DND-41 (cell line): ENCODE measurements around the gene KLF3.

Experiments
- ATAC-seq: fragments of 200-7000 bp; cut with Tn5 transposase; 3 replicates; pipeline ENCODE4 v1.9.1; 2021; ENCODE audit warnings: low read depth; ENCODE audit not compliant: insufficient read depth
- DNase-seq: peaks from one replicate; pipeline ENCODE4 v3.0.0-alpha.2; 2020
- H2AFZ ChIP-seq: 2 replicates; pipeline ENCODE4 v1.6.0; 2012; ENCODE audit warnings: low read depth, low read length
- H3K27ac ChIP-seq: 2 replicates; pipeline ENCODE4 v1.5.1; 2012; ENCODE audit warnings: low read length, inconsistent platforms
- H3K27me3 ChIP-seq: fragments of 200-600 bp; sonication (generic); 2 replicates; pipeline ENCODE4 v1.6.0; 2012; ENCODE audit warnings: low read length, mild to moderate bottlenecking, inconsistent platforms; ENCODE audit not compliant: insufficient read depth, poor library complexity
- H3K36me3 ChIP-seq: 2 replicates; pipeline ENCODE4 v1.5.1; 2012; ENCODE audit warnings: low read length, inconsistent platforms; ENCODE audit not compliant: insufficient read depth
- H3K4me1 ChIP-seq: 2 replicates; pipeline ENCODE4 v1.5.1; 2012; ENCODE audit warnings: mild to moderate bottlenecking, low read length; ENCODE audit not compliant: insufficient read depth
- H3K4me2 ChIP-seq: 2 replicates; pipeline ENCODE4 v1.6.0; 2012; ENCODE audit warnings: mild to moderate bottlenecking, moderate library complexity, low read length, inconsistent platforms; ENCODE audit not compliant: insufficient read depth
- H3K4me3 ChIP-seq, 2 experiments: fragments of 200-600 bp in 1 of 2; shearing (Covaris generic) in 1 of 2; 2 replicates each; pipeline ENCODE4 v1.5.1; 2012 to 2016; ENCODE audit warnings: inconsistent platforms in 2 of 2, low read length in 2 of 2, mild to moderate bottlenecking in 2 of 2, low read depth in 1 of 2, moderate library complexity in 1 of 2
- H3K79me2 ChIP-seq: 2 replicates; pipeline ENCODE4 v1.6.0; 2012; ENCODE audit warnings: low read length, inconsistent platforms; ENCODE audit not compliant: insufficient read depth
- H3K9ac ChIP-seq: 2 replicates; pipeline ENCODE4 v1.6.0; 2012; ENCODE audit warnings: low read depth, mild to moderate bottlenecking, inconsistent platforms, low read length, moderate library complexity
- H3K9me3 ChIP-seq: 2 replicates; pipeline ENCODE4 v1.5.1; 2012; ENCODE audit warnings: low read length, moderate library complexity, mild to moderate bottlenecking, inconsistent platforms; ENCODE audit not compliant: insufficient read depth, severe bottlenecking
- H4K20me1 ChIP-seq: 2 replicates; pipeline ENCODE4 v1.6.0; 2012; ENCODE audit warnings: low read length; ENCODE audit not compliant: insufficient read depth
- EZH2 ChIP-seq: IDR thresholded peaks from 3 replicates; pipeline ENCODE4 v1.6.1; 2012; ENCODE audit warnings: borderline replicate concordance, low read depth, mild to moderate bottlenecking, moderate library complexity, low read length, inconsistent platforms; ENCODE audit not compliant: severe bottlenecking
- TF ChIP-seq, protein P1 (sequence below): IDR thresholded peaks from 2 replicates; pipeline ENCODE4 v1.5.1; 2012; ENCODE audit warnings: borderline replicate concordance, low read length, moderate library complexity, mild to moderate bottlenecking; ENCODE audit not compliant: poor library complexity, severe bottlenecking; ENCODE audit errors: extremely low read depth

The KLF3 gene

DNA sequence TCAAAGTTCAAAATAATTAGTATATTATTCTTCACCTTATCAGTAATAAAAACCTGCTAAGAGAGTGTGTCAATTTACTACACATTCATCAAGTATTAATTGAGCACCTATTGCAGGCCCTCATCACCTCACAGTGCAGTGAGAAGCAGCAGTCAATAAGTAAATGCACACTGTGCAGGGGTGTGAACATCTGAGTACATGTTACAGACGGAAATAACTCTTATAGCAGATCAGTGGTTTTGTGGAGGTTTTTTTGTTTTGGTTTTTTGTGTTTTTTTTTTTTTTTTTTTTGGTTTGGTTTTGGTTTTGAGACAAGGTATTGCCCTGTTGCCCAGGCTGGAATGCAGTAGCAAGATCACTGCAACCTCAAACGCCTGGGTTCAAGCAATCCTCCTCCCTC, 20.3 kb downstream of the KLF3 start:
- Histone ChIP-seq H3K4me2 (no peak overlapping the region), H3K27me3 (no peaks in the 10 kb centered on the region), H2AFZ (no peak overlapping the region), H3K9me3 (no peaks in the 10 kb centered on the region), H3K4me3 (no peak overlapping the region), H4K20me1 (no peaks in the 10 kb centered on the region), H3K9ac (no peak overlapping the region), H3K36me3 (no peaks in the 10 kb centered on the region), H3K4me1 (no peaks in the 10 kb centered on the region), H3K79me2 (no peaks in the 10 kb centered on the region), H3K27ac (no peak overlapping the region)
- TF ChIP-seq EZH2: no peak
- TF ChIP-seq, protein P1, sequence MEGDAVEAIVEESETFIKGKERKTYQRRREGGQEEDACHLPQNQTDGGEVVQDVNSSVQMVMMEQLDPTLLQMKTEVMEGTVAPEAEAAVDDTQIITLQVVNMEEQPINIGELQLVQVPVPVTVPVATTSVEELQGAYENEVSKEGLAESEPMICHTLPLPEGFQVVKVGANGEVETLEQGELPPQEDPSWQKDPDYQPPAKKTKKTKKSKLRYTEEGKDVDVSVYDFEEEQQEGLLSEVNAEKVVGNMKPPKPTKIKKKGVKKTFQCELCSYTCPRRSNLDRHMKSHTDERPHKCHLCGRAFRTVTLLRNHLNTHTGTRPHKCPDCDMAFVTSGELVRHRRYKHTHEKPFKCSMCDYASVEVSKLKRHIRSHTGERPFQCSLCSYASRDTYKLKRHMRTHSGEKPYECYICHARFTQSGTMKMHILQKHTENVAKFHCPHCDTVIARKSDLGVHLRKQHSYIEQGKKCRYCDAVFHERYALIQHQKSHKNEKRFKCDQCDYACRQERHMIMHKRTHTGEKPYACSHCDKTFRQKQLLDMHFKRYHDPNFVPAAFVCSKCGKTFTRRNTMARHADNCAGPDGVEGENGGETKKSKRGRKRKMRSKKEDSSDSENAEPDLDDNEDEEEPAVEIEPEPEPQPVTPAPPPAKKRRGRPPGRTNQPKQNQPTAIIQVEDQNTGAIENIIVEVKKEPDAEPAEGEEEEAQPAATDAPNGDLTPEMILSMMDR: no peak
- ATAC-seq (no peak), DNase-seq (no peak)

DNA sequence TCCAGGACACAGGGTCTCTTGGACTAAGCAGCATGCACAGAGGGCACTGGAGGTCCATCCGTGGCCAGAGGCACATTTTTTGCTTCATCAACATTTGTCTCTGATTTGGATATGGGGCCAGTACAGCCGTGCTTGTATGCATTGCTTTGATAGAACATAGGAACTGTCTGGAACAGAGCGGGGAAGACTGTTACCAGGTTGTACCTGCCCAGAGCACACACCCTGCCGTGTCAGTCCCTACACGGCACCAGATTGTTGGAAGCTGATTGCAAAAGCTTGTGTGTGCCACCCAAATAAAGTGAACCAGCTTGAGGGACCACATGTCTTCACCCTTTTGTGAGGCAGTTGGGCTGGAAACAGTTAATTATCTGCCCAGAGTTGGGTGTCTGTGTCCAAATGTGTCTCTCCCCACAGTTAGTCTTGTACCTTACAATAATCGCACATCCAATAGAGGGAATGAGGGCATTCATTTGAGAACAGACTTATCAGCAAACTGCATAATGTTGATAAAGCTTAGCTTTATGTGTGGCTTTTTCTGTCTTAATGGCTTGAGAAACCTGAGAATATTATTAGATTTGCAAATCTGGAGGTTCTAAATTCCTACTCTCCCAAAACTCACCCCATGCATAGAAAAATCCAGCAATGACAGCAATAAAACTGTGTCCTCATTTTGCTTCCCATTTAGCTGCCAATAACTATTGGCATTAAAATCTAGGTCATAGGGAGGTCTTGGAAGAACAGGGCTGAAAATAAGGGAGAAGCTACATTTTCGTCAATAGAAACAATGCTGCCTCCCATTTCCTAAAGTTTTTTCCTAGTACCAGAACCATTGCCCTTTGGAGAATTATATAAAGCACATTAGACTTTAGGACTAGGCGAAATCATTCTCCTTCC, 21.2 kb downstream of the KLF3 start:
- Histone ChIP-seq H3K36me3 (no peaks in the 10 kb centered on the region; the same call in 1 of the 2 replicates), H3K9me3 (no peaks in the 10 kb centered on the region), H4K20me1 (no peaks in the 10 kb centered on the region), H3K27me3 (no peaks in the 10 kb centered on the region), H3K27ac (no peak overlapping the region), H3K4me2 (no peak overlapping the region), H3K9ac (no peak overlapping the region), H3K79me2 (no peaks in the 10 kb centered on the region), H3K4me3 (no peak overlapping the region), H3K4me1 (no peaks in the 10 kb centered on the region), H2AFZ (no peak overlapping the region)
- DNase-seq (no peak), ATAC-seq (no peak)
- TF ChIP-seq, protein P1: no peak
- no peak for TF ChIP-seq EZH2

DNA sequence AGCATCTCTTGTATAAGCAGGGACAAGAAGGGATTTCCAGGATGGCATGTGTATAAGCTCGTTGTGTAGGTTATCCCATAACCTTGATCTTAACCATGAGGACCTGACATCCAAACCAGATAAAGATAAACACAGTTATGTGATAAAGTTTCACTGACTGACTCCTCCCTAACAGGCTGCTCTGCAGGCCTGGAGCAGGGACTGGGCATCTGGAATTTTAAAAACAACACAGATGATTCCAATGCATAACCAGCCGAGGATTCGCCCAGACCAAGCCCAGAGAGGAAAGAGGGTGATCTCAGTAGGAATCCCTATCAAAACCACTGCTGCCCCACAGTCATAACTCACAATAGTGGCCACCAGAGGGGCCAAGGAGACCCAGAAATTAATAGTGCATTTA, 22.7 kb downstream of the KLF3 start:
- H3K4me1 ChIP-seq: no peaks in the 10 kb centered on the region
- no peaks in the 10 kb centered on the region for H3K79me2 ChIP-seq
- H2AFZ ChIP-seq: no peak overlapping the region
- TF ChIP-seq, protein P1: no peak
- TF ChIP-seq EZH2: no peak
- DNase-seq: no peak
- no peak overlapping the region for H3K4me3 ChIP-seq
- no peaks in the 10 kb centered on the region for H3K9me3 ChIP-seq
- H3K27ac ChIP-seq: no peak overlapping the region
- H3K27me3 ChIP-seq: no peaks in the 10 kb centered on the region
- ATAC-seq: no peak
- H4K20me1 ChIP-seq: no peaks in the 10 kb centered on the region
- no peak overlapping the region for H3K4me2 ChIP-seq
- H3K9ac ChIP-seq: no peak overlapping the region
- H3K36me3 ChIP-seq: no peaks in the 10 kb centered on the region; the same call in 1 of the 2 replicates
